SK-N-SH treated with all-trans-retinoic acid at 6 μM for 48 hours (cell line): ENCODE measurements around the gene SYNE1.

Source experiments
- ATAC-seq: fragments of 200-7000 bp; cut with Tn5 transposase; 3 replicates; pipeline ENCODE4 v1.9.1; 2020; ENCODE audit warnings: mild to moderate bottlenecking, moderate library complexity
- ARNTL ChIP-seq: fragments of 450-650 bp; formaldehyde crosslinking; IDR thresholded peaks from 2 replicates; pipeline ENCODE4 v1.5.0; 2020; ENCODE audit warnings: low read depth, mild to moderate bottlenecking, moderate library complexity, borderline replicate concordance
- BACH2 ChIP-seq: fragments of 250-450 bp; sonication (Bioruptor Pico); IDR thresholded peaks from 2 replicates; pipeline ENCODE4 v1.9.0; 2021; ENCODE audit warnings: mild to moderate bottlenecking, borderline replicate concordance
- CSDC2 ChIP-seq: fragments of 250-450 bp; sonication (Bioruptor Pico); IDR thresholded peaks from 2 replicates; pipeline ENCODE4 v1.5.0; 2020; ENCODE audit warnings: mild to moderate bottlenecking, moderate library complexity
- ESRRG ChIP-seq: fragments of 250-450 bp; sonication (Bioruptor Pico); IDR thresholded peaks from 2 replicates; pipeline ENCODE4 v1.6.1; 2021; ENCODE audit warnings: mild to moderate bottlenecking
- GLIS3 ChIP-seq: fragments of 250-450 bp; sonication (Bioruptor Pico); IDR thresholded peaks from 2 replicates; pipeline ENCODE4 v1.5.0; 2020; ENCODE audit warnings: mild to moderate bottlenecking, moderate library complexity
- ISL1 ChIP-seq: fragments of 250-450 bp; sonication (Bioruptor Pico); IDR thresholded peaks from 2 replicates; pipeline ENCODE4 v2.1.2; 2022; ENCODE audit warnings: mild to moderate bottlenecking, moderate library complexity
- OSR1 ChIP-seq: fragments of 250-450 bp; sonication (Bioruptor Pico); IDR thresholded peaks from 2 replicates; pipeline ENCODE4 v1.8.0; 2022; ENCODE audit warnings: moderate library complexity, mild to moderate bottlenecking, inconsistent platforms
- PATZ1 ChIP-seq: fragments of 250-450 bp; sonication (Bioruptor Pico); IDR thresholded peaks from 2 replicates; pipeline ENCODE4 v1.8.0; 2020; ENCODE audit warnings: mild to moderate bottlenecking, moderate library complexity, borderline replicate concordance
- RARB ChIP-seq: fragments of 250-450 bp; sonication (Bioruptor Pico); IDR thresholded peaks from 2 replicates; pipeline ENCODE4 v1.8.0; 2021; ENCODE audit warnings: mild to moderate bottlenecking, moderate library complexity
- TCF4 ChIP-seq: fragments of 250-450 bp; sonication (Bioruptor Pico); IDR thresholded peaks from 2 replicates; pipeline ENCODE4 v1.8.0; 2021; ENCODE audit warnings: mild to moderate bottlenecking, moderate library complexity, borderline replicate concordance
- TOX ChIP-seq: fragments of 250-450 bp; sonication (Bioruptor Pico); IDR thresholded peaks from 2 replicates; pipeline ENCODE4 v1.8.0; 2021; ENCODE audit warnings: mild to moderate bottlenecking, moderate library complexity, borderline replicate concordance
- ZC3H10 ChIP-seq: fragments of 250-450 bp; sonication (Bioruptor Pico); IDR thresholded peaks from 2 replicates; pipeline ENCODE4 v1.5.1; 2021; ENCODE audit warnings: mild to moderate bottlenecking, moderate library complexity
- ZFP3 ChIP-seq: fragments of 250-450 bp; sonication (Bioruptor Pico); IDR thresholded peaks from 2 replicates; pipeline ENCODE4 v1.5.0; 2020; ENCODE audit warnings: mild to moderate bottlenecking, moderate library complexity
- ZNF565 ChIP-seq: fragments of 450-650 bp; formaldehyde crosslinking; conservative IDR thresholded peaks from 2 replicates; pipeline ENCODE4 v1.5.0; 2020; ENCODE audit warnings: low read depth, mild to moderate bottlenecking, moderate library complexity
- ZNF70 ChIP-seq: fragments of 450-650 bp; formaldehyde crosslinking; IDR thresholded peaks from 2 replicates; pipeline ENCODE4 v1.5.0; 2020; ENCODE audit warnings: mild to moderate bottlenecking, moderate library complexity
- ZNF8 ChIP-seq: fragments of 450-650 bp; formaldehyde crosslinking; IDR thresholded peaks from 2 replicates; pipeline ENCODE4 v1.5.0; 2020; ENCODE audit warnings: mild to moderate bottlenecking, moderate library complexity
- TF ChIP-seq, protein P1 (sequence below): fragments of 250-450 bp; sonication (Bioruptor Pico); IDR thresholded peaks from 2 replicates; pipeline ENCODE4 v1.5.0; 2020; ENCODE audit warnings: mild to moderate bottlenecking, moderate library complexity
- TF ChIP-seq, protein P2 (sequence below): fragments of 250-450 bp; sonication (Bioruptor Pico); IDR thresholded peaks from 2 replicates; pipeline ENCODE4 v1.8.0; 2021; ENCODE audit warnings: low read depth, mild to moderate bottlenecking, moderate library complexity, borderline replicate concordance
- TF ChIP-seq, protein P3 (sequence below): fragments of 250-450 bp; sonication (Bioruptor Pico); IDR thresholded peaks from 2 replicates; pipeline ENCODE4 v1.5.1; 2020; ENCODE audit warnings: low read depth, mild to moderate bottlenecking, moderate library complexity

Gene SYNE1

GRCh38 chr6:152273638-152274037 is 363.5 kb downstream of the SYNE1 start:
- TF ChIP-seq TOX (CRISPR knock-in tag): no peak
- no peak for TF ChIP-seq ZNF8 (CRISPR knock-in tag)
- no peak for TF ChIP-seq ISL1 (CRISPR knock-in tag)
- no peak for TF ChIP-seq ARNTL (CRISPR knock-in tag)
- TF ChIP-seq ZC3H10 (CRISPR knock-in tag): no peak
- no peak for TF ChIP-seq OSR1 (CRISPR knock-in tag)
- ATAC-seq: no peak

DNA sequence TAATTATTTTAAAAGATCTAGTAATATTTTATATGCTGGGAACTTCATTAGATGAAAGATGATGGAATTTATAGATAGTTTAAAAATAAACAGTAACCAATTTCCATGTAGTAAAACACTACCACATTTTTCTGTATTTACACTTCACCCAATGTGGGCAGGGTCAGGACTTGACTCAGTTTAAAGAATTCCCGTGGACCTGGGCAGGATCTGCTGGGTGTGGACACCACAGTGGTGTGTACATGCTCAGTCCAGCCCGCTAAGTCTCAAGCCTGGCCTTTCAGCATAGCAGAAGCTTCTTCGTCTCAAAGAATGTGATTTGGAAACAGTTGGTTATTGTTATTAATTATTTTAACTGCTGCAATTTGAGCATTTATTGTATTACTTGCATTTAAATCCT is 364.2 kb downstream of the SYNE1 start:
- TF ChIP-seq ISL1 (CRISPR knock-in tag) (no peak), CSDC2 (CRISPR knock-in tag) (no peak), GLIS3 (CRISPR knock-in tag) (no peak), ZNF70 (CRISPR knock-in tag) (no peak), ZC3H10 (CRISPR knock-in tag) (no peak)
- TF ChIP-seq, protein P1, sequence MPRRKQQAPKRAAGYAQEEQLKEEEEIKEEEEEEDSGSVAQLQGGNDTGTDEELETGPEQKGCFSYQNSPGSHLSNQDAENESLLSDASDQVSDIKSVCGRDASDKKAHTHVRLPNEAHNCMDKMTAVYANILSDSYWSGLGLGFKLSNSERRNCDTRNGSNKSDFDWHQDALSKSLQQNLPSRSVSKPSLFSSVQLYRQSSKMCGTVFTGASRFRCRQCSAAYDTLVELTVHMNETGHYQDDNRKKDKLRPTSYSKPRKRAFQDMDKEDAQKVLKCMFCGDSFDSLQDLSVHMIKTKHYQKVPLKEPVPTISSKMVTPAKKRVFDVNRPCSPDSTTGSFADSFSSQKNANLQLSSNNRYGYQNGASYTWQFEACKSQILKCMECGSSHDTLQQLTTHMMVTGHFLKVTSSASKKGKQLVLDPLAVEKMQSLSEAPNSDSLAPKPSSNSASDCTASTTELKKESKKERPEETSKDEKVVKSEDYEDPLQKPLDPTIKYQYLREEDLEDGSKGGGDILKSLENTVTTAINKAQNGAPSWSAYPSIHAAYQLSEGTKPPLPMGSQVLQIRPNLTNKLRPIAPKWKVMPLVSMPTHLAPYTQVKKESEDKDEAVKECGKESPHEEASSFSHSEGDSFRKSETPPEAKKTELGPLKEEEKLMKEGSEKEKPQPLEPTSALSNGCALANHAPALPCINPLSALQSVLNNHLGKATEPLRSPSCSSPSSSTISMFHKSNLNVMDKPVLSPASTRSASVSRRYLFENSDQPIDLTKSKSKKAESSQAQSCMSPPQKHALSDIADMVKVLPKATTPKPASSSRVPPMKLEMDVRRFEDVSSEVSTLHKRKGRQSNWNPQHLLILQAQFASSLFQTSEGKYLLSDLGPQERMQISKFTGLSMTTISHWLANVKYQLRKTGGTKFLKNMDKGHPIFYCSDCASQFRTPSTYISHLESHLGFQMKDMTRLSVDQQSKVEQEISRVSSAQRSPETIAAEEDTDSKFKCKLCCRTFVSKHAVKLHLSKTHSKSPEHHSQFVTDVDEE (CRISPR knock-in tag): no peak
- no peak for ATAC-seq

DNA sequence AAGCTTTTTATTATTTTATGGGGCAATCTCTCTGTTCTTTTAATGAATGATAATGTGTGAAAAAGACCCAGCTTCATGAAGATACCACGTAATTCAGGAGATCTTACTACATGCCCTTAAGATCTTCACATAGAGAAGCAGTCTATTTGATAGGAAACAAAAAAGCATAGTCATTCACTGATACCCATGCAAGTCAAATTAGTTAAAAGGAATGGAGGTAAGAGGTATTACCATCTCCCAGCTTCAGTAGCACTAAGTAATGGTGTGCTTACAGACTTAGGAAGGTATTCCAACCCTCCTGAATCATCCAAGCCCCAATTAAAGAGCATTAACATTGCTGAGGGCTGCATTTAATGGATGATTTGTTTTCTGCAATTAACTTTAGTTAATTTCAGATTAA is 364.7 kb downstream of the SYNE1 start:
- no peak for ATAC-seq

DNA sequence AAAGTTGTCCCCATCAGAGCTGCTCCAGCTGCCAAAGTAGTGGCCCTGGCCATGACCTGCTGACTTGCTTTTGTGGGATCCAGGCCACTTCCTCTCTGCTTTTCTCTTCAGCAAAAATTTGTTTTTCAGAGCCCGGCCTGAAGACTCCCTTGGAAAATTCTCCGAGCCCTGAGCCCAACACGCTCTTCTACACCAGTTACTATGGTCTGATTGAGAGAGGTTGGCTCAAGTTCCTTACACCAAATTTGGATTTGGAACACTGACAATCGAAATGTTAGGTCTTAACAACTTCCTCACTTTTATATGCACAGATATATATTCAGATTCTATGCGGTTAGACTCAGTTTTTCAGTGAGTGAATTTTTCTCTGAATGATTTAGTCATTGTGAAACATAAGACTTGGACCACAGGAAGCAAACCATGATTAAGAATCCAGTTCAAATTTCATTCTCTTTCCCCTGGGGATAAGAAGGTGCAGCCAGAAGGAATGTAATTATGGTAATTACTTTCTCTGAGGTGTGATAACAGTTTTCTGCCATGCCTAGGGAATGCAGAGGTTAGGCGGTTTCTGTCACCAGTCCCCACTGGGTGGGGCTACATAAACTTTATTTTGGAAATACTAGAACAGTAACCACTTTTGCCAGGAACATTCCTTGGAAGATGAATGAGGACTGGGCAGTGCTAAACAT is 365.2 kb downstream of the SYNE1 start:
- no peak for TF ChIP-seq BACH2 (CRISPR knock-in tag)
- TF ChIP-seq, protein P2, sequence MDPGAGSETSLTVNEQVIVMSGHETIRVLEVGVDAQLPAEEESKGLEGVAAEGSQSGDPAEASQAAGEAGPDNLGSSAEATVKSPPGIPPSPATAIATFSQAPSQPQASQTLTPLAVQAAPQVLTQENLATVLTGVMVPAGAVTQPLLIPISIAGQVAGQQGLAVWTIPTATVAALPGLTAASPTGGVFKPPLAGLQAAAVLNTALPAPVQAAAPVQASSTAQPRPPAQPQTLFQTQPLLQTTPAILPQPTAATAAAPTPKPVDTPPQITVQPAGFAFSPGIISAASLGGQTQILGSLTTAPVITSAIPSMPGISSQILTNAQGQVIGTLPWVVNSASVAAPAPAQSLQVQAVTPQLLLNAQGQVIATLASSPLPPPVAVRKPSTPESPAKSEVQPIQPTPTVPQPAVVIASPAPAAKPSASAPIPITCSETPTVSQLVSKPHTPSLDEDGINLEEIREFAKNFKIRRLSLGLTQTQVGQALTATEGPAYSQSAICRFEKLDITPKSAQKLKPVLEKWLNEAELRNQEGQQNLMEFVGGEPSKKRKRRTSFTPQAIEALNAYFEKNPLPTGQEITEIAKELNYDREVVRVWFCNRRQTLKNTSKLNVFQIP (CRISPR knock-in tag): no peak
- TF ChIP-seq ZNF565: no peak
- TF ChIP-seq TCF4 (CRISPR knock-in tag): no peak
- TF ChIP-seq PATZ1 (CRISPR knock-in tag): no peak
- no peak for TF ChIP-seq OSR1 (CRISPR knock-in tag)
- TF ChIP-seq TOX (CRISPR knock-in tag): no peak
- no peak for ATAC-seq

More for the DNA sequence above, 364.7 kb downstream of the SYNE1 start:
- TF ChIP-seq, protein P3, sequence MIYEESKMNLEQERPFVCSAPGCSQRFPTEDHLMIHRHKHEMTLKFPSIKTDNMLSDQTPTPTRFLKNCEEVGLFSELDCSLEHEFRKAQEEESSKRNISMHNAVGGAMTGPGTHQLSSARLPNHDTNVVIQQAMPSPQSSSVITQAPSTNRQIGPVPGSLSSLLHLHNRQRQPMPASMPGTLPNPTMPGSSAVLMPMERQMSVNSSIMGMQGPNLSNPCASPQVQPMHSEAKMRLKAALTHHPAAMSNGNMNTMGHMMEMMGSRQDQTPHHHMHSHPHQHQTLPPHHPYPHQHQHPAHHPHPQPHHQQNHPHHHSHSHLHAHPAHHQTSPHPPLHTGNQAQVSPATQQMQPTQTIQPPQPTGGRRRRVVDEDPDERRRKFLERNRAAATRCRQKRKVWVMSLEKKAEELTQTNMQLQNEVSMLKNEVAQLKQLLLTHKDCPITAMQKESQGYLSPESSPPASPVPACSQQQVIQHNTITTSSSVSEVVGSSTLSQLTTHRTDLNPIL (CRISPR knock-in tag): no peak
- no peak for TF ChIP-seq ESRRG (CRISPR knock-in tag)
- no peak for TF ChIP-seq TCF4 (CRISPR knock-in tag)
- no peak for TF ChIP-seq CSDC2 (CRISPR knock-in tag)
- no peak for TF ChIP-seq ZNF8 (CRISPR knock-in tag)
- TF ChIP-seq ISL1 (CRISPR knock-in tag): no peak

DNA sequence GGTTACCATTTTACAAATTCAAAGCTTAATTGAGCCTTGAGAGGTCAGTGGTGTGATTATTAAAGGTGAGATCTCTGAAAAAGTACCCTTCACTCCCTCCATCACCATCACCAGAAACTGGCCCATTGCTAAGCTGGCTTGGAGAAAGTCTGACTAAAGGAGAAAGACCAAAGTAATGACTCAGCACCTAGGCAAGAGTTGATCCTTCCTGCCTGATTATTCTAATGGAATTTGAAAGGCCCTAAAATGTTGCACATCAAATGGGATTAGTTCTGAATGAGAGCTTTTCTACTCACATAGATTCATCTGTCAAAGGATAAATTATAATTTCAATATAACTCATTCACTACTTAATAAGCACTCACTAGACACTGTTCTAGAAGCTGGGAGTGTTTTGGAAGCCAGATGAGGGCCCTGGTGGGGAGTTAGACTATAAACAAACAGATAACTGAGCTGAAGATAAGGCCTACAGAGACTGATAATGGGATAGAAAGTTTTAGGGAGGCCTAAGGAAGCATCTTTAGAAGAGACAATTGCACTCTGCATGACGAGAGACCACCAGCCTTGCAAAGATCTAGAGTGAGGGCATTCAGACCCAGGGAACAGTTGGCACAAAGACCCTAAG is 366.7 kb downstream of the SYNE1 start:
- peak; percentile 56; the same call in 2 of the 3 replicates for ATAC-seq
- TF ChIP-seq ZC3H10 (CRISPR knock-in tag) (no peak), ZNF565 (no peak), PATZ1 (CRISPR knock-in tag) (no peak), ZFP3 (CRISPR knock-in tag) (no peak), BACH2 (CRISPR knock-in tag) (no peak), ZNF70 (CRISPR knock-in tag) (no peak), TCF4 (CRISPR knock-in tag) (no peak), OSR1 (CRISPR knock-in tag) (no peak), ZNF8 (CRISPR knock-in tag) (no peak), CSDC2 (CRISPR knock-in tag) (no peak), RARB (CRISPR knock-in tag) (no peak), TOX (CRISPR knock-in tag) (no peak)
- TF ChIP-seq, protein P2 (CRISPR knock-in tag): no peak
